Esophagus muscularis mucosa (tissue), 4 donors: ENCODE measurements around the gene CCRL2. TPM values are rescaled to one million over a fixed set of nuclear protein-coding genes. Genes with fewer than 3 reads are reported as not detected.
A peak's percentile ranks its signal among the peaks of the same experiment; 100 is the strongest.

Experiments
- DNase-seq: peaks from one replicate; pipeline ENCODE4 v3.0.0-alpha.2; 2017; ENCODE audit errors: extremely low spot score
- H3K27ac ChIP-seq, 4 donors: fragments of 200-600 bp; sonication (generic); replicated peaks in 1 of 4; 1 replicate in 3 of 4; 2 replicates in 1 of 4; pipeline ENCODE4 v1.5.1; 2016 to 2019; ENCODE audit warnings: mild to moderate bottlenecking in 1 of 4
- H3K27me3 ChIP-seq, 4 donors: fragments of 200-600 bp; sonication (generic); one replicate each; pipeline versions ENCODE4 v1.5.1 to v1.6.0; 2016 to 2019
- H3K36me3 ChIP-seq, 4 donors: fragments of 200-600 bp; sonication (generic); one replicate each; pipeline ENCODE4 v1.5.1; 2016 to 2019
- H3K4me1 ChIP-seq, 4 donors: fragments of 200-600 bp; sonication (generic); one replicate each; pipeline ENCODE4 v1.5.1; 2016 to 2019
- H3K4me3 ChIP-seq, 4 donors: fragments of 200-600 bp; sonication (generic); 1 replicate in 2 of 4; 2 replicates in 2 of 4; pipeline ENCODE4 v1.5.1; 2016 to 2019; ENCODE audit warnings: mild to moderate bottlenecking in 4 of 4, moderate library complexity in 1 of 4
- H3K9me3 ChIP-seq, 4 donors: fragments of 200-600 bp; sonication (generic); 1 replicate in 3 of 4; 2 replicates in 1 of 4; pipeline ENCODE4 v1.5.1; 2016 to 2019
- EP300 ChIP-seq: sonication (generic); formaldehyde crosslinking; IDR thresholded peaks from one replicate; pipeline ENCODE4 v1.6.1; 2017; ENCODE audit warnings: antibody characterized with exemption
- POLR2A ChIP-seq: fragments of 450-650 bp; IDR thresholded peaks from one replicate; pipeline ENCODE4 v1.6.1; 2017; ENCODE audit warnings: antibody characterized with exemption, moderate library complexity, mild to moderate bottlenecking, low read depth
- POLR2AphosphoS5 ChIP-seq, 2 donors: sonication (generic); formaldehyde crosslinking; IDR thresholded peaks; one replicate each; pipeline ENCODE4 v1.6.1; 2017; ENCODE audit warnings: antibody characterized with exemption in 2 of 2
- WGBS: methylation state at CpG from one replicate; pipeline ENCODE4 v1.1.5; 2018; 5-methylcytosine and 5-hydroxymethylcytosine counted together
- intact Hi-C: fragments of 100-400 bp; cut with DNase I; formaldehyde crosslinking; loops from one replicate; pipeline ENCODE4 v1.15.1; 2023
- total RNA-seq, 4 donors: library from RNA; depleted of rRNA; stranded (reverse); fragments of >200 nt; gene quantifications; one replicate each; pipeline versions ENCODE4 v1.1.0 to v1.2.1, GENCODE V29; 2016
- TF ChIP-seq, protein P1 (sequence below), 3 experiments: fragments of 200-600 bp in 2 of 3; fragments of 450-650 bp in 1 of 3; sonication (generic) in 2 of 3; IDR thresholded peaks; one replicate each; pipeline ENCODE4 v1.5.1; 2017 to 2019; ENCODE audit warnings: antibody characterized with exemption in 3 of 3, mild to moderate bottlenecking in 2 of 3, moderate library complexity in 1 of 3

CCRL2 gene
- total RNA-seq, 4 donors from 2014 or later, result 1.1 to 3.0 (median 2.0) TPM

GRCh38 chr3:46435081-46435726, 28.1 kb downstream of the CCRL2 start:
- no peak for DNase-seq
- intact Hi-C loops, result no loop called here
- Histone ChIP-seq H3K9me3 (peaks cover 0 to 10% (median 0%) of the 10 kb centered on the region in 4 donors), H3K36me3 (peaks cover 0 to 52% (median 0%) of the 10 kb centered on the region in 4 donors), H3K27me3 (no peaks in the 10 kb centered on the region), H3K4me1 (no peaks in the 10 kb centered on the region), H3K4me3 (no peak overlapping the region), H3K27ac (no peak overlapping the region)
- WGBS, result 84% methylated on average over 3 of the region's 3 CpGs
- TF ChIP-seq POLR2A (no peak), EP300 (no peak), POLR2AphosphoS5 (IDR thresholded peaks at IDR 0.05) (no peak)
- TF ChIP-seq, protein P1, sequence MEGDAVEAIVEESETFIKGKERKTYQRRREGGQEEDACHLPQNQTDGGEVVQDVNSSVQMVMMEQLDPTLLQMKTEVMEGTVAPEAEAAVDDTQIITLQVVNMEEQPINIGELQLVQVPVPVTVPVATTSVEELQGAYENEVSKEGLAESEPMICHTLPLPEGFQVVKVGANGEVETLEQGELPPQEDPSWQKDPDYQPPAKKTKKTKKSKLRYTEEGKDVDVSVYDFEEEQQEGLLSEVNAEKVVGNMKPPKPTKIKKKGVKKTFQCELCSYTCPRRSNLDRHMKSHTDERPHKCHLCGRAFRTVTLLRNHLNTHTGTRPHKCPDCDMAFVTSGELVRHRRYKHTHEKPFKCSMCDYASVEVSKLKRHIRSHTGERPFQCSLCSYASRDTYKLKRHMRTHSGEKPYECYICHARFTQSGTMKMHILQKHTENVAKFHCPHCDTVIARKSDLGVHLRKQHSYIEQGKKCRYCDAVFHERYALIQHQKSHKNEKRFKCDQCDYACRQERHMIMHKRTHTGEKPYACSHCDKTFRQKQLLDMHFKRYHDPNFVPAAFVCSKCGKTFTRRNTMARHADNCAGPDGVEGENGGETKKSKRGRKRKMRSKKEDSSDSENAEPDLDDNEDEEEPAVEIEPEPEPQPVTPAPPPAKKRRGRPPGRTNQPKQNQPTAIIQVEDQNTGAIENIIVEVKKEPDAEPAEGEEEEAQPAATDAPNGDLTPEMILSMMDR (IDR thresholded peaks at IDR 0.05), result no peak

GRCh38 chr3:46438831-46439230, 31.8 kb downstream of the CCRL2 start:
- Histone ChIP-seq H3K27ac (no peak overlapping the region), H3K4me1 (no peaks in the 10 kb centered on the region), H3K9me3 (no peaks in the 10 kb centered on the region), H3K4me3 (no peak overlapping the region), H3K36me3 (peaks cover 0 to 41% (median 0%) of the 10 kb centered on the region in 4 donors), H3K27me3 (no peaks in the 10 kb centered on the region)
- intact Hi-C loops, result no loop called here
- WGBS, result 75% methylated on average over 3 of the region's 3 CpGs
- no peak for DNase-seq
- no peak for TF ChIP-seq POLR2AphosphoS5 (IDR thresholded peaks at IDR 0.05)
- TF ChIP-seq, protein P1 (IDR thresholded peaks at IDR 0.05), result no peak
- TF ChIP-seq EP300, result no peak
- no peak for TF ChIP-seq POLR2A

GRCh38 chr3:46440531-46441294, 33.7 kb downstream of the CCRL2 start:
- TF ChIP-seq POLR2A, result no peak
- no peak for TF ChIP-seq POLR2AphosphoS5 (IDR thresholded peaks at IDR 0.05)
- TF ChIP-seq, protein P1 (IDR thresholded peaks at IDR 0.05), result no peak
- no peak for TF ChIP-seq EP300
- Histone ChIP-seq H3K27ac (no peak overlapping the region), H3K27me3 (no peaks in the 10 kb centered on the region), H3K9me3 (no peaks in the 10 kb centered on the region), H3K4me3 (no peak overlapping the region), H3K36me3 (peaks cover 0 to 48% (median 0%) of the 10 kb centered on the region in 4 donors), H3K4me1 (no peaks in the 10 kb centered on the region)
- no peak for DNase-seq
- 81% methylated on average over 4 of the region's 4 CpGs for WGBS
- intact Hi-C loops, result no loop called here

DNA sequence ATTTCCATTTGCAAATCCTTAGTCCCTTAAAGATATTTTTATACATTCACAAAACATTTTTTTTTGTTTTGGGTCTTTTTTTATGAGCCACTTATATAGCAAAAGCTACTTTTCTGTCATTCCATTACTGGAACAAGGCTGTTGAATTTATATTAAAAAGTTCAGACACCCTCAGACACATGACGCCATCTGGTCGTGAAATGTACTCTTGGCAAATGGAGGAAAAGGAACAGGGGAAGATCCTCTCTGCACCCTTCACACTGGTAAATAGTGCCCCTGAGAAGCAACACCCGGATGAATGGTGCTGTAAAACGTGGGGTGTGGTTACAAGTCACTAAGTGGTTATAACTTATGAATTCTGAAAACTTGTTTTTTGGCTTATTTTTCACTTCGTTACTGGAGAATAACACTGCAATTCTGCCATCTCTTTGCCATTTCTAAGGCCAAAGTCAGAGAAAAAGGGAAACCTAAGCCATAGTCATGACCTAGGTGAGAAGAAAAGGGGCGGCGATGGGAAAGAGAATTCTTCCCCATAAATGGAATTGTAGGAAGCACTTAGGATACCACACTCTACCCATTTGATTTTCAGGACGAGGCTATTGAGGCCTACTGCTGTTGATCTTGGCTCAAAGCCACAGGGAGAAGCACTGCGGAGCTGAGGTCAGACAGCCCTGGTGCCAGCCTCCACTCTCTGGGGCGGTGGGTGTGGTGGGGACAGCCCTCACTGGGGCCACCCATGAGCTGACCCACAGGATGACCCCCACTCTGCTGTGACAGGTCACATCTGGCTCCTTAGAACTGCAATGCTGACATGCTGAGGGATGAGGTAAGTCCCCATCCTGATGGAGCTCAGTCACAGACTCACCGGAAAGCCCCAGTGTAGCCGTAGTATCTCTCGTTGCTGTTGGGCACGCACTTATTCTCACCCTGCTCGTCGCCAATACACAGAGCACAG, 35.8 kb downstream of the CCRL2 start:
- no peaks in the 10 kb centered on the region for H3K9me3 ChIP-seq
- no peak overlapping the region for H3K27ac ChIP-seq
- 64% methylated on average over 16 of the region's 16 CpGs for WGBS
- H3K27me3 ChIP-seq, result no peaks in the 10 kb centered on the region
- TF ChIP-seq, protein P1 (IDR thresholded peaks at IDR 0.05), result peak; percentile 37 to 75 (median 48)
- no peak for TF ChIP-seq EP300
- H3K4me3 ChIP-seq, result no peak overlapping the region
- no peaks in the 10 kb centered on the region for H3K4me1 ChIP-seq
- intact Hi-C loops, result no loop called here
- DNase-seq, result no peak
- H3K36me3 ChIP-seq, result peaks cover 0 to 43% (median 0%) of the 10 kb centered on the region in 4 donors
